ENCODE data around the gene PHKB. TPM values are rescaled to one million over a fixed set of nuclear protein-coding genes. Genes with fewer than 3 reads are reported as not detected.

Gene PHKB
- total RNA-seq, 1 experiment from 2014 or later = 42.1 TPM

DNA sequence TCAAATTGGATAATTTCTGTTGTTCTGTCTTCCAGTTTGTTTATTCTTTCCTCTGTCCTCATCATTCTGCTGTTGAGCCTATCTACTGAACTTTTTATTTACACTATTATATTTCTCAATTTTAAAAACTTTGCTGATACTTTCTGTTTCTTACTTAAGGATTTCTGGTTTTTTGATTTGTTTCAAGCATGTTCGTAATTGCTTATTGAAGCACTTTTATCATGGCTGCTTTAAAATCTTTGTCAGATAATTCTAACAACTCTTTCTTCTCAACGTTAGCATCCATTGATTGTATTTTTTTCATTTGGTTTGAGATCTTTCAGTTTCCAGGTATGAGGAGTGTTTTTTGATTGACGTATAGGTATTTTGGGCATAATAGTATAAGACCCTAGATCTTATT is 116.9 kb downstream of the PHKB start:
- in situ Hi-C loops (cut with HindIII; ENCODE audit: low pct_unique_long_range_greater_than_20kb, low sequenced_read_pairs) = no loop called here
- DNase-seq (ENCODE audit: low read depth, low spot score) = no peak

- in situ Hi-C loops (cut with HindIII; ENCODE audit: low pct_unique_long_range_greater_than_20kb, low sequenced_read_pairs) = no loop called here
- no peak for DNase-seq (ENCODE audit: low read depth, low spot score)
These were observed 117.4 kb downstream of the PHKB start for GRCh38 chr16:47578573-47578972.

DNA sequence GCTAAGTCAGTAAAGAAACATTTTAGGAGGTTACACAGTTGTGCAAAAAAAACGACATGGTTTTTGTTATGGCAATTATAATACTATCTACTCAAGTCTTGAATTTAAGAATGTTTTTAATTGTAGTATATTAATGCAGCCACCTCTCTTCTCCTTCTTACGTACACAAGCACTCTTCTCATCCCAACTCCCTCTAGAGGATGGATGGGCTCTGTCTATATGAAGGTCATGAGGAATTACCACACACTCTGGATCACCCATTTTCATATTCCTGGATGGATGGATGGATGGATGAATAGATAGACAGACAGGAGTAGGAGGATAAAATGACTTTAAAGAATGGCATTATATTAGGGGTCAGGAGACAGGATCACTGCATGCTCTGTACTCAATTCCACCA is 120.0 kb downstream of the PHKB start:
- in situ Hi-C loops (cut with HindIII; ENCODE audit: low pct_unique_long_range_greater_than_20kb, low sequenced_read_pairs) = no loop called here

DNA sequence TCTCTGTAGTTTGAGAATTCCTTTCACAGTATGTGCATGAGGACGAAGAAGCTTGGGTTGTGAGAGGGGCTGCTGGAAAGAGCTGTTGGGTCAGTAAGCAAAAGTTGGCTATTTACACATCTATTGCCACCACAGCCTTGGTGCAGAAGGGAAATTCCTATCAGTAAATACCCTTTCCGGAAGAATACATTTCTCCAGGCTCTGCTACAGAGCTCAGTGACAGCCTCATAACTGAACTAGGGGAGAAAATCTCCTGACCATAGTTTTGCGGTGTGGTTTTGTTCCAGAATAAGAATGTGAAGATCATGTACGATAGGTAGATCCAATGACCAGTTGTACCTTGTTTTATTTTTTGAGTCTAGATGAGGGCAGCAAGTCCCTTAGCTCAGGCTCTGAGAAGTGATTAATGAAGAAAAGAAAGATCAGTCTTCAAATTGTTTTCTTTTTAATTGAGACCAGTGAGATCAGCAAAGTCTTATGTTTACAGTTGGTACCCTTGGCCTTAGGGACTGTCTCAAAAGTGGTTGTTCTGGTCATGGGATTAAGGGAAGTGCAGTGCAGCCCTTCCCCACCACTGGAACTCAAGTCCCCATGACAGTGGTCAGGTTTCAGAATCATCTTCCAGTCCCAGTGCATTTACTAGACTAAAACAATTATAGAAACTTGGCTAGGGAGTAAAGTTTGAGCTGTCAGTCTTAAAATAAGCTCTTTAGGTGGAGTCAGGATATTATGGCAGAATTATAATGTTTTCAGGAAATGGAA is 123.5 kb downstream of the PHKB start:
- in situ Hi-C loops (cut with HindIII; ENCODE audit: low pct_unique_long_range_greater_than_20kb, low sequenced_read_pairs) = no loop called here
- DNase-seq (ENCODE audit: low read depth, low spot score) = no peak

More for the DNA sequence above, 120.0 kb downstream of the PHKB start:
- DNase-seq (ENCODE audit: low read depth, low spot score) = peak; percentile 60

DNA sequence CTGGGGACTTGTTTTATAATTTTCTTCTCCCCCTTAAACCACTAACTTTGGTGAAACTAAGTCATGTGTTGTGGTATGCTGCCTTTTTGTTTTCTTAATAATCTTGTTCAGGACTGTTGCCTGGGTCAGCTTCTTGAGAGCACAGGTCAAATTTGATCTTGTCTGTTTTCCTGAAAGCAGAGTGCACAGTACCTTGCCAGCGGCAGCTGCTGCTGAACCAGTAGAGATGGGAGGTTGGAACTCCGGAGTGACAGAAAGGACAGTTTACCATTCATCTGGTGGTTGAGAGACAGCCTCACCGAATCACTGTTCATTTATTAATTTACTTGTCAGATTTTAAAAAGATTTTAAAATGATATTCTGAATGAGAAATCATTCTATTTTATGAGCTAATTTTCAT is 125.0 kb downstream of the PHKB start:
- in situ Hi-C loops (cut with HindIII; ENCODE audit: low pct_unique_long_range_greater_than_20kb, low sequenced_read_pairs) = no loop called here
- no peak for DNase-seq (ENCODE audit: low read depth, low spot score)

DNA sequence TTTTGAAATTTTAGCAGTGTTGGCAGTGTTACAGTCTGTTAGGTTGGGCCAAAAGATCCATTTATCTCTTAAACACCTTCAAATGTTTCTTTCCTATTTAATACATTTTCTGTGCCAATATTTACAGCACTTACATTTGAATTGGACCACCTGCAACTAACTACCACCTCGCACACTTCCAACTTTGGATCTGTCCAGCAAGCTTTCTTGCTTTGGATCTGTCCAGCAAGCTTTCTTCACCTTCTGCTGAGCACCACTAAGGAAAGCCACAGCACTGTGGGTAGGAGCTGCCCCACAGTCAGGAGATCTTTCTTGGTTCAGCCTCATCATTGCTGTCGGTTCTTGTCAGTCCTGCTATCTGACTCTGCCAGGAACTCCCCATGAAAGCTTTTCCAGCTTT is 129.3 kb downstream of the PHKB start:
- DNase-seq (ENCODE audit: low read depth, low spot score) = no peak
- in situ Hi-C loops (cut with HindIII; ENCODE audit: low pct_unique_long_range_greater_than_20kb, low sequenced_read_pairs) = no loop called here

- no peak for DNase-seq (ENCODE audit: low read depth, low spot score)
- in situ Hi-C loops (cut with HindIII; ENCODE audit: low pct_unique_long_range_greater_than_20kb, low sequenced_read_pairs) = no loop called here
These were observed 131.1 kb downstream of the PHKB start for GRCh38 chr16:47592232-47592631.

DNA sequence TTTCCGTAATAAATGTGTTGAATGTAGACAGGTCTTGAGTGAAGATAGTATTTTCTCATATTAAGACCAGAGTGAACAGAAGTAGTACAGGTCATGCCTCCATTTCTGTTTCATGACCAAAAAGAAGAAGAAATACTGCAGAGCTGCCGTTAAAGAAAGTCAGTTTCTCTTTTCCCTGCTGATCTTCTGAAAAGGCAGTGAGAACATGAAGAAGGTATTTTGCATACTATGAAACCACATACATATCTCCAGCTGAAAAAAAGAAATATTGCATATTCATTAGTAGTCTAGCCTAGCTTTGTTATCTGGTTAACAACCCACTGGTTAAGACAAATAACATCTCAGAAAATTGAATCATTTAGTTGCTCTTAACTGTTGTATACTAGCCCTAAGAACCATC is 138.4 kb downstream of the PHKB start:
- in situ Hi-C loops (cut with HindIII; ENCODE audit: low pct_unique_long_range_greater_than_20kb, low sequenced_read_pairs) = no loop called here

GRCh38 chr16:47600376-47600775 is 139.2 kb downstream of the PHKB start:
- DNase-seq (ENCODE audit: low read depth, low spot score) = no peak
- in situ Hi-C loops (cut with HindIII; ENCODE audit: low pct_unique_long_range_greater_than_20kb, low sequenced_read_pairs) = no loop called here

More for the DNA sequence above, 138.4 kb downstream of the PHKB start:
- no peak for DNase-seq (ENCODE audit: low read depth, low spot score)

DNA sequence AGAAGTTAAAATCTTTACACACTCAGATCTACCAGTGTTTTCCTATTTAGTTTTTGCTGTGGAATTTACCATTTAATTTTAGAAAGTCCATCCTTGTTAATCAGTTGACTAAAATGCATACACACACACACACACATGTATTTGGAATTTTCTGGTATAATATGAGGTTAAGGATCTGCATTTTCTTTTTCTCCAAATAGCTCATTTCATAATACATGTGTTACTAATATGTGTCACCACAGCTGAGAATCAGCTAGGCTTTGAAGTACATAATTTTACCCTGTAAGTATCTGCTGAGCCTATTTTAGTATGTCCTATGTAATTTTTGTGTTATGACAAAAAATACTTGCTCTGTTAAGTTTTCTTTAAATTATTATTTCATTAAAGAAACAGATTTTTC is 143.2 kb downstream of the PHKB start:
- in situ Hi-C loops (cut with HindIII; ENCODE audit: low pct_unique_long_range_greater_than_20kb, low sequenced_read_pairs) = no loop called here
- no peak for DNase-seq (ENCODE audit: low read depth, low spot score)

DNA sequence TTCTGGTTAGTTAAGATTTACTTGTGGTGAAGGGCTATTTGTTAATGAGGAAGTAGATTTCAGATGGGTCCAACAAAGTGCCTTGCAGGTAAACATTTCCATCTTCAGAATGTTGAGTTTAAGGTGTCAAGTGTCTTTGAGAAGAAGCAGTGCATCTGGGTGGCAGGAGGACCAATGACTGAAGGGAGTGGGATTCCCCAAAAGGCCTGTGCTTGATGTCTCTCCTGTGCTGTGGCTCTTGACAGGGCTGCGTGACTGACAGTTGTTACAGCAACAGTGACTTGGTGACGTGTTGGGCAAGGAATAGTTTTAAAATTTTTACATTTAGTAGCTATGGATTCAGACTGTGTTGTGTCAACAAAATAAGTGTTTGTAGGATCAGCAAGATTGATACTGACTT is 149.9 kb downstream of the PHKB start:
- DNase-seq (ENCODE audit: low read depth, low spot score) = no peak
- in situ Hi-C loops (cut with HindIII; ENCODE audit: low pct_unique_long_range_greater_than_20kb, low sequenced_read_pairs) = no loop called here

DNA sequence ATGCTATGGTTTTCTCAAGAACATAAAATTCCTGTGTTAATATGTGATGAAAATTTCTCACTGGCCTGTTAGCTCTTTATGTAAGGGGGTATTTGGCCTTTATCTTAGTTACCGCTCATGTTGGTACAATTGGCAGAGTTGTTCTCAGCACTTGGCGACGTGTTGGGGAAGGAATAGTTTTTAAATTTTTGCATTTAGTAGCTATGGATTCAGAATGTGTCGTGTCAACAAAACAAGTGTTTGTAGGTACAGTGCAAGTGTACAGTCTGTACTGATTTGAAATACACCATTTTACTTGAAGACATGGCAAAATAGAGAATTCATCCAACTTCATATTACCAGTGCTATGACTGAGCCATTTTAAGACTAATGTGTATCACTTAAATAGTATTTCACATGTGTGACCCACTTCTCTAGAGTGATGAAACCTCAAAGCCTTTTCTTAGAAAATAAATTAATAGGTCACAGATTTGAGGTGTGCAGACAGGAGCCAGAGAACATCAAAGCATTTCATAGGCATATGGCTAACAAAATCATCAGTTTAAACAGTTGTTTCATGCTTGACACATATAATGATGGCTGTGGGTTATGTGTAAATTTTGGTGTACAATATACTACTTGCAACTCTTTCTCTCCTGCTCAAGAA is 150.8 kb downstream of the PHKB start:
- DNase-seq (ENCODE audit: low read depth, low spot score) = no peak
- in situ Hi-C loops (cut with HindIII; ENCODE audit: low pct_unique_long_range_greater_than_20kb, low sequenced_read_pairs) = no loop called here

- in situ Hi-C loops (cut with HindIII; ENCODE audit: low pct_unique_long_range_greater_than_20kb, low sequenced_read_pairs) = no loop called here
- DNase-seq (ENCODE audit: low read depth, low spot score) = no peak
These were observed 151.6 kb downstream of the PHKB start for GRCh38 chr16:47612711-47613110.

DNA sequence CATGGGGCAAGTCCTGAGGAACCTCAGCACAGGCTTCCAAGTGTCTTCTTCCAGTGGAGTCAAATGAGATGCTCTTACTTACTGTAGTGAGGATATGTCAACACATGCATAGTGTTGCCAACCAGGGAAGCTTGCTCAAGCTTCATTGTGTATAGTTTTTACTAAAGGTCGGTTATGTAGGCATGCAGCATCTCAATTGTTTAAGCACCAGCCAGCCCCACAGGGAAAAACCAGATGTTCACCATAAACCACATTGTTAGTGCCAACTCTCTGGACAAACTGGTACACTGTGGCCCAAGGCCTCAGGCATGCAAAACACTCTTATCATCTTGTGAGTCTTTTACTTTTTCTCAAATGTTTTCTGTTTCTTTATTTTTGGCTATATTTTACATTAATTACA is 152.1 kb downstream of the PHKB start:
- DNase-seq (ENCODE audit: low read depth, low spot score) = no peak
- in situ Hi-C loops (cut with HindIII; ENCODE audit: low pct_unique_long_range_greater_than_20kb, low sequenced_read_pairs) = no loop called here

- peak; percentile 2 for DNase-seq (ENCODE audit: low read depth, low spot score)
- in situ Hi-C loops (cut with HindIII; ENCODE audit: low pct_unique_long_range_greater_than_20kb, low sequenced_read_pairs) = no loop called here
These were observed 156.6 kb downstream of the PHKB start for GRCh38 chr16:47617732-47618131.

DNA sequence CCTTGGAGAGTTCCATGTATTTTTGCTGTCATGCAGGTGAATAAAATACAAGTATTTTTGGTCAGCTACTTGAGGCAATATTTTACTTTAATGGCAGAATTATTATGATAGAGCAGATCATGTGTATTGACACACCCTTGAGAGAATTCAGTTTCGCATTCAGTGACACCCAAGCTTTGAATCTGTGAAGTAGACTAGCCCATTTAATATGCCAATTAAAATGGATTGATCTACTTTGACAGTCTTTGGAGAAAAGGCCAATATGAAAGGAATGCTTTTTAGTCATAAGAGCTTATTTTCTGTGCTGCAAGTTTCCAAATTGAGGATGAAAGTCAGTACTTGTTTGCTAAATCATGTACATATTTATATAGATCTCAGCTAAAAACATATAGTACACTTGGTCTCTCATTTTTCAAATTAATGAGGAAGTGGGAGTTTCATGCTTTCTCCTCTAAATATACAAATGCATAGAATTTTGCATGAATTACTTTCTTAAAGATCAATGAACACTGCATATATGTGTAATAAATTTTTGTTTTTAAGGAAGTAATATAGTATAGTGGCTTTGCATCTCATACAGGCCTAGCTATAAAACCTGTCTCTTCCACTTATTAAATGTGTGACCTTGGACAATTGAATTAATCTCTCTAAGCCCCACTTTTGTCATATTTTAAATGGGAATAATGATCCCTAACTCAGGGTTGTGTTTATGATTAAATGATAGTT is 161.5 kb downstream of the PHKB start:
- in situ Hi-C loops (cut with HindIII; ENCODE audit: low pct_unique_long_range_greater_than_20kb, low sequenced_read_pairs) = no loop called here
- no peak for DNase-seq (ENCODE audit: low read depth, low spot score)

DNA sequence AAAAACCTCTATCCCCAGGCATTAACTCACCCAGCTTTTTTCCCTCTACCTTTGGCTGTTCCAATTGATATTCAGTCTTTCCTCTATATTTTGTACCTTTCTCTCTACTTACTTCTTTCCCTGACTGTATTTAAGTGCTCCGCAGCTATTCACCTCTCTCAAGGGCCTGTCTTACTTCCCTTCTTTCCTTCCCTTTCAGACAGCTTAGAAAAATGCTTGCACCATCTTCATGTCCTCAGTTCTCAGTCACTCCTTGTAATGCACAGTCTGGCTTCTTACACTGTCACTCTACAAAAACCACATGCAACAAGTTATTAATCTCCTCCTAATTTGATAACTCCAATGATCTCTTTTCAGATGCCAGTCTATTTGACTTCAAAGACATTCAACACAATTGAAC is 163.4 kb downstream of the PHKB start:
- in situ Hi-C loops (cut with HindIII; ENCODE audit: low pct_unique_long_range_greater_than_20kb, low sequenced_read_pairs) = no loop called here
- DNase-seq (ENCODE audit: low read depth, low spot score) = no peak

GRCh38 chr16:47625115-47625567 is 164.0 kb downstream of the PHKB start:
- DNase-seq (ENCODE audit: low read depth, low spot score) = no peak
- in situ Hi-C loops (cut with HindIII; ENCODE audit: low pct_unique_long_range_greater_than_20kb, low sequenced_read_pairs) = no loop called here

DNA sequence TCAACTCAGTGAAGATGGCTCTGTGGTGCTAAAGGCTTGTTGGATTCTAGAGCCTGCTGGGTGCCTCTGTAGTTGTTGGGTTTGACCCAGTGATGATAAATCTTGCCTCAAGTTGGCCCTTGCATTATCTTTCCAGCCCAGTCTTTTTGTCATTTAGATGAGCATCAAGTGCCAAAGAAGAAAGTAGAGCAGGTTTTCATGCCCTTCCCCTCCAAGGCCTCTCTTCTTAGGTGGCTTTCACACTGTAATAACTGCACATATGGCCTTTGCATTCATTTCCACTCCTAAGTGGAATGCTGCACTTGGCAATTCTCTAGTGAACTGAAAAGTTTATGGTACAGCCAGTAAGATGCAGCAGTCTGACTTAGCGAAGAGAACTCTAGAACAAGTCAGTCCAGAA is 165.1 kb downstream of the PHKB start:
- no peak for DNase-seq (ENCODE audit: low read depth, low spot score)
- in situ Hi-C loops (cut with HindIII; ENCODE audit: low pct_unique_long_range_greater_than_20kb, low sequenced_read_pairs) = no loop called here

All from SK-MEL-5 (cell line).